KMS-11 (cell line): ENCODE data around the gene PPP2CA.
"Not testable (repeated sequence)": the region's sequence is repeated elsewhere in the genome, so short reads cannot be mapped to it uniquely, and the experiment has no call there.

Source experiments
- H2AFZ ChIP-seq: fragments of 200-600 bp; sonication (generic); 2 replicates; pipeline ENCODE4 v1.6.1; 2016; ENCODE audit warnings: antibody characterized with exemption, mixed run types, low read depth
- H3K27ac ChIP-seq: fragments of 200-600 bp; sonication (generic); 2 replicates; pipeline ENCODE4 v1.6.1; 2016; ENCODE audit warnings: mild to moderate bottlenecking, mixed run types
- H3K27me3 ChIP-seq: fragments of 200-600 bp; sonication (generic); 2 replicates; pipeline ENCODE4 v1.6.1; 2017; ENCODE audit warnings: mild to moderate bottlenecking, low read depth, mixed run types, moderate library complexity; ENCODE audit not compliant: insufficient read depth
- H3K36me3 ChIP-seq: fragments of 200-600 bp; sonication (generic); 2 replicates; pipeline ENCODE4 v1.6.1; 2017; ENCODE audit warnings: mild to moderate bottlenecking, mixed run types; ENCODE audit not compliant: insufficient read depth
- H3K4me1 ChIP-seq: fragments of 200-600 bp; sonication (generic); 2 replicates; pipeline ENCODE4 v1.6.1; 2016; ENCODE audit warnings: mild to moderate bottlenecking, low read depth, mixed run types; ENCODE audit not compliant: poor library complexity, severe bottlenecking
- H3K4me2 ChIP-seq: fragments of 200-600 bp; sonication (generic); 2 replicates; pipeline ENCODE4 v1.7.0; 2016; ENCODE audit warnings: mild to moderate bottlenecking, mixed run types
- H3K4me3 ChIP-seq: fragments of 200-600 bp; sonication (generic); IDR thresholded peaks from 2 replicates; pipeline ENCODE4 v1.6.1; 2017; ENCODE audit warnings: low read depth, low read length, mixed read lengths; ENCODE audit not compliant: insufficient read depth
- H3K79me2 ChIP-seq: fragments of 200-600 bp; sonication (generic); 2 replicates; pipeline ENCODE4 v1.6.1; 2016; ENCODE audit warnings: low read depth, mixed run types; ENCODE audit not compliant: insufficient read depth
- H3K9ac ChIP-seq: fragments of 200-600 bp; sonication (generic); 2 replicates; pipeline ENCODE4 v1.6.1; 2016; ENCODE audit warnings: mild to moderate bottlenecking, mixed run types
- H4K20me1 ChIP-seq: fragments of 200-600 bp; sonication (generic); 2 replicates; pipeline ENCODE4 v1.6.1; 2016; ENCODE audit warnings: mild to moderate bottlenecking, mixed run types; ENCODE audit not compliant: insufficient read depth
- CTCF ChIP-seq: fragments of 200-600 bp; sonication (generic); conservative IDR thresholded peaks from 2 replicates; pipeline ENCODE4 v1.6.1; 2017; ENCODE audit warnings: low read depth, mild to moderate bottlenecking, antibody characterized with exemption, low read length, moderate library complexity, mixed read lengths

The PPP2CA gene

GRCh38 chr5:134268019-134268601, 42.2 kb upstream of the PPP2CA start:
- no peaks in the 10 kb centered on the region for H3K79me2 ChIP-seq
- H3K27ac ChIP-seq: no peak overlapping the region
- no peaks in the 10 kb centered on the region for H3K4me1 ChIP-seq
- H3K27me3 ChIP-seq: no peaks in the 10 kb centered on the region
- H3K4me2 ChIP-seq: no peak overlapping the region
- no peaks in the 10 kb centered on the region for H3K36me3 ChIP-seq
- H3K9ac ChIP-seq: no peak overlapping the region
- TF ChIP-seq CTCF: no peak
- no peak overlapping the region for H2AFZ ChIP-seq
- H3K4me3 ChIP-seq: no peak overlapping the region
- H4K20me1 ChIP-seq: no peaks in the 10 kb centered on the region

- Histone ChIP-seq H2AFZ (no peak overlapping the region), H4K20me1 (no peaks in the 10 kb centered on the region), H3K4me3 (no peak overlapping the region), H3K4me1 (no peaks in the 10 kb centered on the region), H3K27ac (no peak overlapping the region), H3K4me2 (no peak overlapping the region), H3K36me3 (no peaks in the 10 kb centered on the region), H3K9ac (no peak overlapping the region), H3K27me3 (no peaks in the 10 kb centered on the region), H3K79me2 (no peaks in the 10 kb centered on the region)
- no peak for TF ChIP-seq CTCF
Measured at GRCh38 chr5:134267366-134268018, 41.6 kb upstream of the PPP2CA start.

- H3K4me2 ChIP-seq: no peak overlapping the region
- H3K27me3 ChIP-seq: no peaks in the 10 kb centered on the region
- no peaks in the 10 kb centered on the region for H3K79me2 ChIP-seq
- H3K9ac ChIP-seq: no peak overlapping the region
- no peak overlapping the region for H3K4me3 ChIP-seq
- no peaks in the 10 kb centered on the region for H3K4me1 ChIP-seq
- H3K36me3 ChIP-seq: no peaks in the 10 kb centered on the region
- no peaks in the 10 kb centered on the region for H4K20me1 ChIP-seq
- no peak overlapping the region for H3K27ac ChIP-seq
- no peak overlapping the region for H2AFZ ChIP-seq
- no peak for TF ChIP-seq CTCF
Measured at GRCh38 chr5:134263801-134264200, 37.9 kb upstream of the PPP2CA start.

- H3K79me2 ChIP-seq, H3K4me2 ChIP-seq, H3K27me3 ChIP-seq: not testable (repeated sequence)
Measured at GRCh38 chr5:134262629-134263028, 36.8 kb upstream of the PPP2CA start.

GRCh38 chr5:134258896-134259295, 33.0 kb upstream of the PPP2CA start:
- Histone ChIP-seq H3K4me2 (no peak overlapping the region), H3K27me3 (no peaks in the 10 kb centered on the region), H3K36me3 (no peaks in the 10 kb centered on the region), H3K4me3 (no peak overlapping the region), H3K4me1 (no peaks in the 10 kb centered on the region), H3K79me2 (no peaks in the 10 kb centered on the region), H3K27ac (no peak overlapping the region), H3K9ac (no peak overlapping the region), H4K20me1 (no peaks in the 10 kb centered on the region), H2AFZ (no peak overlapping the region)
- no peak for TF ChIP-seq CTCF

More at GRCh38 chr5:134262629-134263028, 36.8 kb upstream of the PPP2CA start:
- not testable (repeated sequence) for H3K36me3 ChIP-seq, H3K4me1 ChIP-seq, H2AFZ ChIP-seq, H3K27ac ChIP-seq, H3K4me3 ChIP-seq, H4K20me1 ChIP-seq, H3K9ac ChIP-seq
